Aorta (tissue), 5 donors: ENCODE measurements around the gene GTF2F2. TPM values are rescaled to one million over a fixed set of nuclear protein-coding genes. Genes with fewer than 3 reads are reported as not detected.

Experiments used
- ATAC-seq: fragments of 200-7000 bp; cut with Tn5 transposase; one replicate; pipeline ENCODE4 v1.9.1; 2022; ENCODE audit warnings: moderate library complexity; ENCODE audit not compliant: low FRiP score
- DNase-seq, 2 donors: peaks; one replicate each; pipeline ENCODE4 v3.0.0-alpha.2; 2020
- H3K27ac ChIP-seq, 2 donors: one replicate each; pipeline ENCODE4 v1.5.1; 2013; ENCODE audit warnings: low read length in 2 of 2, mild to moderate bottlenecking in 2 of 2, moderate library complexity in 2 of 2, control low read depth in 1 of 2, inconsistent platforms in 1 of 2, low read depth in 1 of 2
- H3K27me3 ChIP-seq, 2 donors: one replicate each; pipeline ENCODE4 v1.6.1; 2013; ENCODE audit warnings: control low read depth in 1 of 2, low read length in 1 of 2, mild to moderate bottlenecking in 1 of 2, moderate library complexity in 1 of 2; ENCODE audit not compliant: insufficient read depth in 2 of 2, control insufficient read depth in 1 of 2
- H3K36me3 ChIP-seq, 2 donors: one replicate each; pipeline ENCODE4 v1.6.1; 2013; ENCODE audit warnings: control low read depth in 1 of 2, low read length in 1 of 2, mild to moderate bottlenecking in 1 of 2; ENCODE audit not compliant: insufficient read depth in 2 of 2, control insufficient read depth in 1 of 2
- H3K4me1 ChIP-seq, 2 donors: one replicate each; pipeline ENCODE4 v1.6.1; 2013; ENCODE audit warnings: low read length in 2 of 2, control low read depth in 1 of 2, mild to moderate bottlenecking in 1 of 2, moderate library complexity in 1 of 2; ENCODE audit not compliant: insufficient read depth in 2 of 2, control insufficient read depth in 1 of 2
- H3K4me3 ChIP-seq, 2 donors: one replicate each; pipeline ENCODE4 v1.5.1; 2013; ENCODE audit warnings: low read length in 2 of 2, control low read depth in 1 of 2, mild to moderate bottlenecking in 1 of 2
- H3K9me3 ChIP-seq: one replicate; pipeline ENCODE4 v1.6.1; 2013; ENCODE audit warnings: mild to moderate bottlenecking, low read length; ENCODE audit not compliant: control insufficient read depth
- WGBS, 2 donors: extraction: QIAGEN DNeasy Blood & Tissue Kit; methylation state at CpG; one replicate each; pipeline ENCODE4 v1.1.7; 2013; 5-methylcytosine and 5-hydroxymethylcytosine counted together
- intact Hi-C, 2 donors: fragments of 100-400 bp; cut with DNase I; formaldehyde crosslinking; loops; one replicate each; pipeline versions ENCODE4 v1.14.2 to v1.15.0; 2022
- polyA plus RNA-seq, 2 donors: library from polyadenylated mRNA; stranded (reverse); fragments of 200-250 nt; gene quantifications; one replicate each; pipeline ENCODE4 v1.2.3, GENCODE V29; 2013
- total RNA-seq, 2 donors: library from RNA; stranded (reverse); fragmentation: NEBNext Ultra II Directional; extraction: Animal tissue kit (Norgen Biotek cat#: 25700); gene quantifications; one replicate each; pipeline ENCODE4 v1.2.1, GENCODE V29; 2021
- donor health status: healthy with polysubstance abuse.
- donor health status: Bipolar disorder and iron deficiency.
- donor health status: DM: no; HTN: no; CAD: no.
- donor health status: DM: no; HTN: no; CAD: no.
- donor health status: DM: yes; HTN: yes; CAD: no.

The GTF2F2 gene
- total and polyA plus RNA-seq, 4 donors = 10.5 to 16.5 (median 12.4) TPM

DNA sequence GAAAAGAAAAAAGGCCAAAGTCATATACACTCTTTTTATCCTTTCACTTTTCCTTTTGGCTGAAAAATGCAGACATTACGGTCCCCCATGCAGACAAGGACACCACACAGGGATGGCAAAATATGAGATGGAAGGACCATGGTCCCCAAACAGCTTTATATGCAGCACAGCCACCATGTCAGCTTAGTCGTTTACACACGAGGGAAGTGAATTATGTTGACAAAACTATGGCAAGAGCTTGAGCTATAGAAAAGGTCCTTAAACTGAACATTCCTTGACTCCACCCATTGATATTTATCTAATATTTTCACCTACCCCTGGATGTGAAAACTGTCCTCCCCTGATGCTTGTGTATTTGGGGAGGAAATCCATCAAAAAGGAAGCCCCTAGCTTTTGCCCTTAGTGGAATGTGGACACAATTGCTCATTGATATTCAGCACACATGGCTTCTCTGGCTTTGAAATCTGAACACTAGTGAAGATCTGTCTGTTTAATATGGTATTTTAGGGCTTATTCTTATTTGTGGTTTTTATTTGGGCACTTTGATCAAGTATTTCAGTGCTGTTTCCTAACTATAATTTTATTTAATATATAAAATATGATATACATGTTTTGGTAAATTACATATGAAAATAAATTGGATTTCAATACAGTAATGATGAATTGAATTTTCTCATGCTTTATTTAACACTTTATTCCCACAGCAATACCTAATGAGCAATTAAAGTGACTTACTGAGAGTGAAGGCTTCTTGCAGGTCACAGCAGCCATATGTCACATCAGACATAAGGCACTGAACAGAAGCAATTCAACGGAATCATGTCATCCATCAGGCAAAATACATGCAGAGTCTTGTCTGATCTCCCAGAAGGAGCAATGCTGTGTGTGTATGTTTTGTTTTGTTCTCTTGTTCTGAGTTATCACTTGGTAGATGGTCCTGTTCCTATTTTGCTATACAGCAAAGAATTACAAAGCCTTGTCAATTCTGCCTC, 6.8 kb upstream of the GTF2F2 start:
- 50 to 52% methylated on average over 4 of the region's 4 CpGs for WGBS, 2 donors

DNA sequence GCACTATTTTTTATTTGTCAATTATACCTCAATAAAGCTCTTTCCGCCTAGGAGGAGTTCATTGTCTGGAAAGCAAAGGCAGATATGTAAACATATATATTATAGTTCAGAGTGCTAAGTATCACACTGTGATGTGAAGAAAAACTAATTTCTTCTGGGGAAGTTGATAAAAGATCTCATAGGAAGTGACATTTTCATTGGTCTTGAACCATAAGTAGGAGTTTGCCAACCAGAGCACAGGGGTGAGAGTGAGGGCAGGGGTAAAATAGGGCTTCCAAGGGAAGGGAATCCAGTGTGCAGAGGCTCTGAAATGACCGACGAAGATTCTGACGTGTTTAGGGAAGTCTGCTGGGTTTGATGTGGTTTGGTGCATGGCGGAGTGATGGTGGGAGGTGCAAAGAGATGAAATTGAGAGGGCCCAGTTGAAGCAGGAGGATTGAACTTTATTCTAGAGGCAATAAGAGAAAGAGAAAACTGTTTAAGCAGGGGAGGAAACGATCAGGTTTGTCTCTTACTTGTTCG, 780 bp upstream of the GTF2F2 start:
- DNase-seq (no peak), ATAC-seq (peak; percentile 64)
- 10 to 11% methylated on average over 7 of the region's 7 CpGs for WGBS, 2 donors
- no peaks in the 10 kb centered on the region for H3K27me3 ChIP-seq
- intact Hi-C loops = no loop called here
- peaks cover 0 to 8% of the 10 kb centered on the region in 2 donors for H3K4me1 ChIP-seq
- no peaks in the 10 kb centered on the region for H3K36me3 ChIP-seq
- peak overlapping the region; percentile 28 to 49 for H3K27ac ChIP-seq
- H3K4me3 ChIP-seq = peak overlapping the region; percentile 96 to 98
- no peaks in the 10 kb centered on the region for H3K9me3 ChIP-seq

More for the DNA sequence above, 6.8 kb upstream of the GTF2F2 start:
- Histone ChIP-seq H3K27ac (no peak overlapping the region), H3K27me3 (no peaks in the 10 kb centered on the region), H3K4me3 (no peak overlapping the region), H3K36me3 (no peaks in the 10 kb centered on the region), H3K4me1 (no peaks in the 10 kb centered on the region), H3K9me3 (no peaks in the 10 kb centered on the region)
- no peak for ATAC-seq
- intact Hi-C loops = no loop called here
- no peak for DNase-seq

DNA sequence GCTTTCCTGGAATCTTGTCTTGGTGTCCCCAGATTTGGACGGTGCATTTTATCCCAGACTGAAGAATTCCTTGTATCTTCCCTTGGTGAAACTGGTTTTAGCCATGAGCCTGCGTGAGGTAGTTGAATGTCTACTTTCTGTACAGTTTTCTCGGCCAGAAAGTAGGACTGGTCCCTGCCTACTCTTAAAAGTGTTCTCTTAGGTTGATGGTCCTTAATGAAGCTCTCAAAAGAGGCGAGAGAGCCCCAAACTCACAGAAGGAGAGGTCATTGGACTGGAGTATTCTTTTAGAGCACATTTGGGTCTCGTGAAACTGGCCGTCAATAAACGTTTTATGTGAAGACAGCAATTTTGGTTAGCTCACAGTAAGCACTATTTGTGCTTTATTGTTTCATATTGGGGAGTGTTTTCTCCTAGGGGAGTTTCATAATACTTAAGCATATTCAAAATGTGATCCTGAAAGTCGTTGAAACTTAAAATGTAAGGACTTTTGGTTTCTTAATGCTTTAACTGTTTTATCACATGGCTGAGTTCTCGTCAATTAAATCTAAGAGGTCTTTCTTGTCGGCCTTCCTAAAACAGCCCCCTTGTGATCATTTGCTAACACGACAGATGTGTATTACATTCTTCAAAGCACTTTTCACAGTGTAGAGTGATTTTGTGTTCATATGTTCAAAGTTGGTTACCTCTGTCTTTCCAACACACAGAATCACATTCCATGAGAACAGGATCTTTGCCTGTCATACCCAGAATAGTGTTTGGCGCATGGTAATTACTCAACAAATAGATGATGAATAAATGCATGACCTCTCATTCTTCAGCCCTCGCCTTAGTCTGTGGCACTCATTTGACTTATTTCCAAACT, 889 bp downstream of the GTF2F2 start:
- Histone ChIP-seq H3K4me3 (peak overlapping the region; percentile 96 to 98), H3K9me3 (no peaks in the 10 kb centered on the region), H3K27me3 (no peaks in the 10 kb centered on the region), H3K27ac (no peak overlapping the region), H3K4me1 (peaks cover 0 to 8% of the 10 kb centered on the region in 2 donors), H3K36me3 (no peaks in the 10 kb centered on the region)
- 10 to 12% methylated on average over 13 of the region's 13 CpGs for WGBS, 2 donors
- ATAC-seq = no peak
- intact Hi-C loops = no loop called here
- no peak for DNase-seq

DNA sequence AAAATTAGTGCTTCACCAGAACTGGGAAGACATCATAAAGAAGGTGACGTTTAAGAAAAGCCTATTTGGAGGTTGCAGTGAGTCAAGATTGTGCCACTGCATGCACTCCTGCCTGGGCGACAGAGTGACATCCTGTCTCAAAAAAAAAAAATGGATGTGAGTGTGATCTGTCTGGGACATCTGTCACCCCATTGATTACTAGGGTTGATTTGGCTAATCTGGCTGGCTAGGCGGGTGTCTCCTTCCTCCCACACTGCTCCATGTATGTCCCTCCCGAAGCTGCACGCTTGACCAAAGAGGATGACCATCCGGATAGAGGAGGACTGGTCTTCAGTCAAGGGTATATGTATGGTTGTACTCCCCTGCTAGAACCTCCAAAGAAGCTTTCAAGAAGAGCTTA, 2.6 kb downstream of the GTF2F2 start:
- no peak overlapping the region for H3K27ac ChIP-seq
- H3K9me3 ChIP-seq = no peaks in the 10 kb centered on the region
- H3K36me3 ChIP-seq = no peaks in the 10 kb centered on the region
- no peak overlapping the region for H3K4me3 ChIP-seq
- H3K4me1 ChIP-seq = peaks cover 0 to 8% of the 10 kb centered on the region in 2 donors
- intact Hi-C loops = no loop called here
- DNase-seq (no peak), ATAC-seq (no peak)
- 86 to 92% methylated on average over 6 of the region's 6 CpGs for WGBS, 2 donors
- no peaks in the 10 kb centered on the region for H3K27me3 ChIP-seq

DNA sequence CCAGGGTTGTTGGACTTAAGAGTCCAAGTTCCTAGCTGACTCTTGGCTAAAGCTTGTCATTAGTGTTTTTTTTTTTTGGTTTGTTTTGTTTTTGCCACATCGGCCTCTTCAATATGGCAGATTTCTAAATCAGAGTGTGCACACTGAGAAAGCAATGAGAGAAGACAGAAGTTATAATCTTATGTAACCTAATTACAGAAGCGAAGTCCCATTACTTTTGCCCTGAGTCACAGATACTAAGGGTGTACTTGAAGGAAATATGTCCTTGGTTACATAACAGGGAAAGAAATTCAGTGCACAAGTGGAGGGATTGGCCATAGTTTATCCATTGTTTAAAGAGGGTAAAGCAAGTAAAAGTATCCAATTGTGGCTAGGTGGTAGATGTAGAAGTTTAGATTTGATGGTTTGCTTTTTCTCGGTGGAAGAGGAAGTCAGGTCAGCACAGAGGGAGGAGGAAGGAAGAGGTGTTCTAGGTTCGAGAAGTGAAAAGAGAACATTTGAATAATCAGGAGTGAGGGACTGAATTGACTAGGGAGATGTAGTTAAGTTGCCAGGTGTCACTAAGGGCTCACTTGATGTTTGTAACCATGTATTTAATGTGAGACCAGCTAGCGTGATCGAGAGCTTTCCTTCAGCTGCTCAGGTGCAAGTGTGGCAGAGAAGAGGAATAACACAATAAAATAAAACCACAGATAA, 12.2 kb downstream of the GTF2F2 start:
- DNase-seq (no peak), ATAC-seq (no peak)
- no peak overlapping the region for H3K27ac ChIP-seq
- no peaks in the 10 kb centered on the region for H3K9me3 ChIP-seq
- no peaks in the 10 kb centered on the region for H3K27me3 ChIP-seq
- H3K36me3 ChIP-seq = no peaks in the 10 kb centered on the region
- H3K4me1 ChIP-seq = no peaks in the 10 kb centered on the region
- intact Hi-C loops = no loop called here
- 91 to 92% methylated on average over 6 of the region's 6 CpGs for WGBS, 2 donors
- H3K4me3 ChIP-seq = no peak overlapping the region

DNA sequence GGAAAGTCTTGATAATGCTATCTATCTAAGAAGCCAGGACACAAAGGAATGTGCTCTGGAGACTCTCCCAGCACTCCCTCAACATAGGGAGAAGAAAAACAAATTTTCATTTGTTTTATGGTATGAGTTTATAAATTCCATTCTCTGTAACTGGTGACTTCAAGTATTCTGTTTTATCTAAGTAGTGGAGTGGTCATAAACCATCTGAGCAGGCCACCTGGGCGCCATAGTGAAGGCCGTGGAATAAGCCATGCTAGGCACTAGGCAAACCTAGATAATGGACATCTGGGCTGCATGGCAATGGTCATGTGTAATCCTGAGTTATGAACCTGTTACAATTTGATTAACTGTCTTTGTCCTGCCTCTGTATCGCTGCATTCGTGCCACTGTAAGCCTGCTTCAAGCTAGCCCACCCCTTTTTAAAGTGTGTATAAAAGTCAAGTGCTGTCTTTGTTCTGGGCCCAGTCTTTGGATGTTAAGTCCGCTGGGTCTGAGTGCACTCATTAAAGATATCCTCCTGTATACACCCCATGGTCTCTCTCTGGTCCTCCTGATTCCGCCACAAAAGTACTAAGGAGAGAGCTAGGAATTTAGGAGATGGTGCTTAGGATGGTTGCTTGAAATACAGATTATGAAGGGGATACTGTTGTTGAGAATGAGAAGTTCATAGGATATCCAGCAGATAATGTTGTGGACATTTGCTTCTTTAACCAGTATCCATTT, 13.2 kb downstream of the GTF2F2 start:
- Histone ChIP-seq H3K36me3 (no peaks in the 10 kb centered on the region), H3K4me3 (no peak overlapping the region), H3K27ac (no peak overlapping the region), H3K9me3 (no peaks in the 10 kb centered on the region), H3K4me1 (no peaks in the 10 kb centered on the region), H3K27me3 (no peaks in the 10 kb centered on the region)
- intact Hi-C loops = no loop called here
- DNase-seq (no peak), ATAC-seq (no peak)
- WGBS, 2 donors = 86 to 91% methylated on average over 6 of the region's 6 CpGs

DNA sequence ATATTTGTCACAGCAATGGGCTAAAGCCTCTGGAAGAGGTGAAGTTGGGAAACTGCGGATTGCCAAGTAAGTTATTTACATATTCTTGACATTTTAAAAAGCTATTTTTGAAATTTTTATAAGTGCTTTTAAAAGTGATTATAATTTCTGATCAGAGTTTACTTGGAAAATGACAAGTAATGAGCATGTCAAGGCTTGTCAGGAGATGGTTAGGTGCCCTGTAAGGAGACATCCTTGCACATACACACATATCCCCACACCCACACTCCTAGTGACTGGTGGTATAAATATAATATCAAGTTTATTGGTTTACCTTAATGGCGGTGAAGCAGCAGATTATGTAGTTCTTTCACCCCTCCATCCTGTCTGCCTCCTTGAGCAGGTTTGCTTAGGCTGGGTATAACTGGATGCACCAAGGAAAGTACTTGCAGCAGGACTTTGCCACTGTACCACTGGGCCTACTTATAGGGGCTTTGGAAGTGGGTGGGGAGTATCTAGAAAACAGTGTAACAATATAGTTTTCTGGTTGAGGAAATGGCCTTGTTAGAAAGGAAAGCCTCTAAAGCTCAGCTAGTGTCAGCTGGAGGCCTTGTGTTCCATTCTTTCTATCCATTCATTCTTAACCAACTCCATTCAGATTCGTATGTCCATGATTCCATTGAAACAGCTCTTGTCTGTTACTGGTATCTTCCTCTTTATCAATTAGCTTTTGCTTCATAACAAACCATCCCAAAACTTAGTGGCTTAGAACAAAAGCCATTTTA, 16.6 kb downstream of the GTF2F2 start:
- no peaks in the 10 kb centered on the region for H3K9me3 ChIP-seq
- peaks cover 0 to 2% of the 10 kb centered on the region in 2 donors for H3K36me3 ChIP-seq
- intact Hi-C loops = no loop called here
- no peak overlapping the region for H3K27ac ChIP-seq
- H3K4me1 ChIP-seq = no peaks in the 10 kb centered on the region
- 92 to 93% methylated on average over 3 of the region's 3 CpGs for WGBS, 2 donors
- DNase-seq (no peak), ATAC-seq (no peak)
- H3K4me3 ChIP-seq = no peak overlapping the region
- no peaks in the 10 kb centered on the region for H3K27me3 ChIP-seq
